ENCODE results near the gene CCL24. TPM values are rescaled to one million over a fixed set of nuclear protein-coding genes. Genes with fewer than 3 reads are reported as not detected.
"Not testable (repeated sequence)": the region's sequence is repeated elsewhere in the genome, so short reads cannot be mapped to it uniquely, and the experiment has no call there.

CCL24 gene, protein sequence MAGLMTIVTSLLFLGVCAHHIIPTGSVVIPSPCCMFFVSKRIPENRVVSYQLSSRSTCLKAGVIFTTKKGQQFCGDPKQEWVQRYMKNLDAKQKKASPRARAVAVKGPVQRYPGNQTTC
- polyA plus RNA-seq (2013, experiment 1 of 2; ENCODE audit: insufficient read length): not detected
- polyA plus RNA-seq (2013, experiment 2 of 2; ENCODE audit: insufficient read length): not detected

GRCh38 chr7:75813781-75814236 is at the start of gene CCL24:
TSS of gene CCL24 (minus strand) at chr7:75813806. CDS start at chr7:75813715, 91 bp downstream.
- no peak for DNase-seq

DNA sequence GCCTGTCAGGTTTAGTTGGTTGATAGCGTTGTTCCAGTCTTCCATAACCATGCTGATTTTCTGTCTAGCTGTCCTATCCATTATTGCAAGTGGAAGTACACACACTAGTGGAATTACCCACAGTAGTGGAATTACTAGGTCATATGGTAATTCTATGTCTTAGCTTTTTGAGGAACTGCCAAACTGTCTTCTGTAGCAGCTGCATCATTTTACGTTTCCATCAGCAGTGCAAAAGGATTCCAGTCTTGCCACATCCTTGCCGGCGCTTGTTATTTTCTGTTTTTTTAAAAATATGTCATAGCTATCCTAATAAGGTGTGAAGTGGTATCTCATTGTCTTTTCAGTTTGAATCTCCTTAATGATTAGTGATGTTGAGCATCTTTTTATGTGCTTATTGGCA is 48.0 kb upstream of the CCL24 start:
- peak; percentile 46 for DNase-seq

GRCh38 chr7:75858410-75858809 is 44.8 kb upstream of the CCL24 start:
- no peak for DNase-seq

DNA sequence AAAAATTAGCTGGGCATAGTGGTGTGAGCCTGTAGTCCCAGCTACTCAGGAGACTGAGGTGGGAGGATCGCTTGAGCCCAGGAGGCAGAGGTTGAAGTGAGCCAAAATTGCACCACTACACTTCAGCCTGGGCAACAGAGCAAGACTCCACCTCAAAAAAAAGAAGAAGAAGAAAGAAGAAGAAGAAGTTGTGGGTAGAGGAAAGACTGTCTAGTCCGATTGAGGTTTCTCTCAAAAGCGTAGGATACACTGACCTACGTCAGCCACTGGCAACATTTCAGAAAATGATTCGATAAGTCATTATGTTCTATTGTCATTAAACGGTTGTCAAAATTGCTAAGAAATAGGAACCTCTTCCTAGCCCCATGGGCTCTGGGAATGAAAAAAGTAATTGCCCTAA is 42.9 kb upstream of the CCL24 start:
- DNase-seq: no peak

DNA sequence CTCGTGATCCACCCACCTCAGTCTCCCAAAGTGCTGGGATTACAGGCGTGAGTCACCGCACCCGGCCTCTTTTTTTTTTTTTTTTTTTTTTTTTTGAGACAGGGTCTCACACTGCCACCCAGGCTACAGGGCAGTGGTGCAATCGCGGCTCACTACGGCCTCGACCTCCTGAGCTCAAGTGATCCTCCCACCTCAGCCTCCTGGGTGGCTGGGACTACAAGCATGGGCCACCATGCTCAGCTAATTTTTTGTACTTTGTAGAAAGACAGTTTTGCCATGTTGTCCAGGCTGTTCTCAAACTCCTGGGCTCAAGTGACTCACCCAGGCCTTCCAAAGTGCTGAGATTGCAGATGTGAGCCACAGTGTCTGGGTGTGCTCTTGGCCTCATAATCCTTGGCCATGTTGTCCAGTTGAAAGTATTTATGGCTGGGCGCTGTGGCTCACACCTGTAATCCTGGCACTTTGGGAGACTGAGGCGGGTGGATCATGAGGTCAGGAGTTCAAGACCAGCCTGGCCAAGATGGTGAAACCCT is 41.3 kb upstream of the CCL24 start:
- not testable (repeated sequence) for DNase-seq

GRCh38 chr7:75854233-75854632 is 40.6 kb upstream of the CCL24 start:
- DNase-seq: peak; percentile 53

GRCh38 chr7:75850235-75850634 is 36.6 kb upstream of the CCL24 start:
- DNase-seq: no peak

GRCh38 chr7:75849573-75849972 is 36.0 kb upstream of the CCL24 start:
- no peak for DNase-seq

DNA sequence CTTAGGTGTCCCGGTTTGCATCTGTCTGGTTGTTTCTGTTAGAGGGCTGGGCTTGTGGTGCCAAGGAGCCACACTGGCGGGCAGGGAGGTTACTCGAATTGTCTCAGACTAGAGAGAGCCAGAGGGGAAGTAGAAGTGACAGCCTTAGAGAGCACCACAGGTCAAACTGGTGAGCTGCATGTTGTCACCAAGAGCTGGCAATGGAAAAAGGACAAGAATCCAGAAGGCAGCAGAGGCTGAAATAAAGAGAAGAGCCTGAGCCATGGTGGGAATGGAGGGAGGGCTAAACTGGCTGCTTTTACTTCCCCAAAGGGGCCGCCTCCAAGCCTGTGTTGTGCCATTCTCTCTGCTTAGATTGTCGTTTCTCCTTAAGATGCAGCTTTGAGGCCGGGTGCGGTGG is 34.1 kb upstream of the CCL24 start:
- no peak for DNase-seq

DNA sequence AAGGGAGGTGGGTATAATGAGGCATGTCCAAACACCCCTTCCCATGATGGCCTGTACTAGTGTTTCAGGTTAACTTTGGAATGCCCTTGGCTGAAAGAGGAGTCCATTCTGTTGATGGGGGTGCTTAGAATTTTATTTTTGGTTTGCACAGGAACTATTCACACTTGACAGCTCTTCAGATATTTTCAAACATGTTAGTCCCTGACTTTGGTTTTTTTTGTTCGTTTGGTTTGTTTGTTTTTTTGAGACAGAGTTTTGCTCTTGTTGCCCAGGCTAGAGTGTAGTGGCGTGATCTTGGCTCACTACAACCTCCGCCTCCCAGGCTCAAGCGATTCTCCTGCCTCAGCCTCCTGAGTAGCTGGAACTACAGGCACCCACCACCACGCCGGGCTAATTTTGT is 31.5 kb upstream of the CCL24 start:
- DNase-seq: not testable (repeated sequence)

DNA sequence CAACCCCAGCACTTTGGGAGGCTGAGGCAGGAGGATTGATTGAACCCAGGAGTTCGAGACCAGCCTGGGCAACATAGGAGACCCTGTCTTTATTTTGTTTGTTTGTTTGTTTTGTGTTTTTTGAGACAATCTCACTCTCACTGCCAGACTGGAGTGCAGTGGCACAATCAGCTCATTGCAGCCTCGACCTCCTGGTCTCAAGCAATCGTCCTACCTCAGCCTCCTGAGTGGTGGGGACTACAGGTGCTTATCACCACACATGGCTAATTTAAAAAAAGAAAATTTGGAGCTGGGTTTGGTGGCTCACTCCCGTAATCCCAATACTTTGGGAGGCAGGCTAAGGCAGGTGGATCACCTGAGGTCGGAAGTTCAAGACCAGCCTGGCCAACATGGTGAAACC is 30.6 kb upstream of the CCL24 start:
- DNase-seq: no peak

DNA sequence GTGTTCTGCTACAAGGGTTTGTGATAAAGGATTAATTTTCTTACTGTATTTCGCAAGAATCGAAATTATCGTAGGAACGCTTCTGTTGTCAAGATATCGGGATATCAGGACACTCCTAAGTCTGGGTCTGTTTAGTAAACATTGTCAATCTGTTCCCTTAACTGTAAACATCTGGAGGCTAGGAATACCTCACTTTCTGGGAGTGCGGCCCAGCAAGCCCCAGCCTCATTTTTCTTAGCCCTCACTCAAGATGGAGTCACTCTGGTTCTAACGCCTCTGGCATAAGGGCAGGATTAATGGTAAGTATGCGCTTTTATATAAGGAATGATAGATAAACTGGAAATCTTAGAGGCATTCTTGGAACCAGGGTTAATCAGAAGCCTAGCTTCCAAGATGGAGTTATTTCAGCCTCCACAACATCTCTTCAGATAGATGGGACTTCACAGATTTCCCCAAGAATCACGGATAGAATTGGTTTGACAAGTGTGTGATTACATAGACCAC is 30.1 kb upstream of the CCL24 start:
- no peak for DNase-seq

DNA sequence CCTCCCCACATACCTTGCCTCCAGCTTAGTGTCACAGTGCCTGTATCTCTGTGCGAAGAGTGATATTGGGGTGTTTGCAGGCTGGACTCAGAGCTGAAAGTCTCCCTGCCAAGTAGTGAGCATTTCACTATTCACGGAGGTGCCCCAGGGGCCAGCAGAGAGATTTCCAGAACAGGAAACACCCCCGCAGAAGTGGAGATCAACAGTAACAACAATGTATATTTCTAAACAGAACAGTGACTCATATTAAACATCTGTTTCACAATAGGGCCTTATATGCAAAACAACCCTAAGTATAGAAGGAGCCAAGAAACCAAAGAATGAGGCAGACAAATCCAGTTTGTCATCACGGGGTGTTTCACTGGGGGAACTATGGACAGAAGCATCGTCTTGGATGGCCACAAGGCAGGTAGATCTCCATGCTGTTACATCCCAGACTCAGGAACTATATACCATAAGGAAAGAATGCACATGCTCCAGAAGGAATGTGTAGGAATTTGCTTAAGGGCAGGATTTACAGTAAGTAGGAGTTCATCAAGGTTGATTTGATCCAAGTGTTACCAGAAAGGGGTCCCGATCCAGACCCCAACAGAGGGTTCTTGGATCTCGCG is 29.3 kb upstream of the CCL24 start:
- DNase-seq: peak; percentile 75

DNA sequence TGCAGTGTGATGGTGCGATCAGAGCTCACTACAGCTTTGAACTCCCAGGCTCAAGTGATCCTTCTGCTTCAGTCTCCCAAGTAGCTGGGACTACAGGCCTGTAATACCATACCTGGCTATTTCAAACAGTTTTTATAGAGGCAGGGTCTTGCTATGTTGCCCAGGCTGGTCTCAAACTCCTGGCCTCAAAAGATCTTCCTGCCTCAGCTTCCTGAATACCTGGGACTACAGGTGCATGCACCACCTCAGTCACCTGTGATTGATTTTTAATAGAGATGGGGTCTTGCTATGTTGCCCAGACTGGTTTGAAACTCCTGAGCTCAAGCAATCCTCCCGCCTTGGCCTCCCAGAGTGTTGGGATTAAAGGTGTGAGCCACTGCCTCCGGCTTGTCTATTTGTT is 26.4 kb upstream of the CCL24 start:
- no peak for DNase-seq

- not testable (repeated sequence) for DNase-seq
Measured at GRCh38 chr7:75838281-75838930, 24.8 kb upstream of the CCL24 start.

DNA sequence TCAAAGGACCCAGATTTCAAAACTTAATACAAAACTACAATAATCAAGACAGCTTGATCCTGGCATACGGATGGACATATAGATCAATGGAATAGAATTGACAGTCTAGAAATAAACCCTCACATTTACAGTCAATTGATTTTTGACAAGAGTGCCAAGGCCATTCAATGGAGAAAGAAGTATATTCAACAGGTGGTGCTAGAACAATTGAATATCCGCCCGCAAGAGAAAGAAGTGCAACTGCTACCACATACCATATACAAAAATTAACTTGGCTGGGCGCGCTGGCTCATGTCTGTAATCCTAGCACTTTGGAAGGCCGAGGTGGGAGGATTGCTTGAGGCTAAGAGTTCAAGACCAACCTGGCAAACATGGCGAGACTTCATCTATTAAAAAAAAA is 23.2 kb upstream of the CCL24 start:
- DNase-seq: no peak

GRCh38 chr7:75835688-75836285 is 22.2 kb upstream of the CCL24 start:
- DNase-seq: no peak

- peak; percentile 38 for DNase-seq
Measured at GRCh38 chr7:75833662-75834061, 20.1 kb upstream of the CCL24 start.

GRCh38 chr7:75830978-75831377 is 17.4 kb upstream of the CCL24 start:
- no peak for DNase-seq

DNA sequence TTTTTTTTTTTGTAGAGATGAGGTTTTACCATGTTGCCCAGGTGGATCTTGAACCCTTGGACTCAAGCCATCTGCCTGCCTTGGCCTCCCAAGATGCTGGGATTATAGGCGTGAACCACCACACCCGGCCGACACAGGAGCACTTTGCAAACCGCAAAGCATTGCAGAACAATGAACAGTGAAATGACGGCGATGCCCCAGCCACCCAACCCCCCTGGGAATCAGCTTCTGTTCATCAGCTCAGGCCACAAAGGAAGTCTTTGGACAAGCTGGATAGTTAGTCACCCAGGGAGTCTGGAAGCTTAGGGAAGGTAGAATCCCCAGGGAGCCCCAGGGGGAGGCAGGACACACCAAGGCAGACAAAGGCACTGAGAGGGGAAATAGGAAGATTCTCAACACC is 16.1 kb upstream of the CCL24 start:
- peak; percentile 64 for DNase-seq

DNA sequence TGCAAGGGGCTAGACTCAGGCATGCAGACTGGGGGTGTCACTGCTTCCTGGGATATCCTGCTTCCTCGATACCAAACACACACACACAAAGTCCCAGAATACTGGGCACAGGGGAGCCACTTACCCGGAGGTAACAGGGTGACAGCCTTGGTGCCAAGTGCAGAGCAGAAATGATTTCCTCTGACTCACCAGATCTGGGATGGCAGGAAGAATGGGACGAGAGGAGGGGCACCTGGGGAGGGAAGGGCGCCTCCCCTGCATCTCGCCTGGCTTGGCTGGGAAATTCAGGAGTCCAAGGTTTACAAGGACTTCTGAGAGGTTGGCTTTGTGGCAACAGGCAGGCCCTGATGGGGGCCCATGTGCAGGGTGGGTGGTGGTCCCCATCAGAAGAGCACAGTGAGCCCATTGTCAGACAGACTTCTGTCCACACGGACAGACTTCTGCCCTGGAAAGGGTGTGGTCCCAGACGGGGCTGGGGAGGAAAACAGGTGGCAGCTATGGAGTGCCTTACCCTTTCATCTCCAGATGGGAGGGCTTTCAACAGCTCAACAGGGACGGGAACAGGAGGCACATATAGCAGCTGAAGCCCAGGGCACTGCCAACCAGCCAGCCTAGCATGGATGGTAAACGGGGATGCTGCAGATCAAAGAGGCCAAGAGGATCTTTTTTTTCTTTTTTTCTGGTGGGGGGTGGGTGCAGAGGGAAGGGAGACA is 9.7 kb upstream of the CCL24 start:
- no peak for DNase-seq

DNA sequence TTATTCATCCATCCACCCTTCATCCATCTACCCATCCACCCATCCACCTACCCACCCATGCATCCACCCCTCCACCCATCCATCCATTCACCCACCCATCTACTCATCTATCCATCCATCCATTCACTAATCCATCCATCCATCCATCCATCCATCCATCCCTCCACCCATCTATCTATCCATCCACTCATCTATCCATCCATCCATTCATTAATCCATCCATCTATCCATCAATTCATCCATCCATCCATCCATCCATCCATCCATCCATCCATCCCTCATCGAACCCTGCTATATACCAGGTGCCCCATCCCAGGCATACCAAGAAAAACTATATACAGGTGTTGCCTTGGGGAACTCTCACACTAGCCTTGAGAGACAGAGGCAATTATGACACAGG is 7.1 kb upstream of the CCL24 start:
- no peak for DNase-seq

DNA sequence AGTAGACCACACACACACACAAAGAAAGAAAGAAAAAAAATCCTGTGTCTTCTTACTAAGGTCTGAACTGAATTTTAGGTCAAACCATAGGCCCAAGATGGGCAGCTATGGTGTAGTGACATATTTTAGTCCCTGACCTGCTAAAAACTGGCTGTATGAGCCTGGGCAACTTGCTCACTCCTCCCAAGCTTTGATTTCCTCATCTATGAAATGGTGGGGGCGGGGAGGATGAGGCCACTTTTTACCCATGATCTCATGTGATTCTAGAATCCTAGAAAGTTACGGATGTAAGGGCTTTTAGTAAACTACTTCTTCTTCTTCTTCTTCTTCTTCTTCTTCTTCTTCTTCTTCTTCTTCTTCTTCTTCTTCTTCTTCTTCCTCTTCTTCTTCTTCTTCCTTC is 6.1 kb upstream of the CCL24 start:
- no peak for DNase-seq

All from fibroblast of skin of abdomen (primary cell).